Mucosa of rectum (tissue), 2 donors: ENCODE measurements around the gene NCOA7.

Source experiments
- H3K27ac ChIP-seq, 2 donors: one replicate each; pipeline ENCODE4 v1.7.0; 2013; ENCODE audit warnings: inconsistent platforms in 2 of 2, low read depth in 2 of 2, low read length in 2 of 2
- H3K27me3 ChIP-seq, 2 donors: one replicate each; pipeline ENCODE4 v1.7.0; 2013; ENCODE audit warnings: low read length in 2 of 2; ENCODE audit not compliant: control insufficient read depth in 2 of 2, insufficient read depth in 2 of 2
- H3K36me3 ChIP-seq, 2 donors: one replicate each; pipeline ENCODE4 v1.7.0; 2013; ENCODE audit warnings: low read length in 2 of 2; ENCODE audit not compliant: control insufficient read depth in 2 of 2, insufficient read depth in 2 of 2
- H3K4me1 ChIP-seq, 2 donors: one replicate each; pipeline ENCODE4 v1.7.0; 2013; ENCODE audit warnings: low read length in 2 of 2, mild to moderate bottlenecking in 1 of 2; ENCODE audit not compliant: control insufficient read depth in 2 of 2, insufficient read depth in 2 of 2
- H3K4me3 ChIP-seq, 2 donors: one replicate each; pipeline ENCODE4 v1.7.0; 2013; ENCODE audit warnings: low read length in 2 of 2
- H3K9ac ChIP-seq, 2 donors: one replicate each; pipeline ENCODE4 v1.7.0; 2013; ENCODE audit warnings: low read length in 2 of 2, low read depth in 1 of 2, mild to moderate bottlenecking in 1 of 2
- H3K9me3 ChIP-seq, 2 donors: one replicate each; pipeline ENCODE4 v1.7.0; 2013; ENCODE audit warnings: low read length in 2 of 2; ENCODE audit not compliant: control insufficient read depth in 2 of 2
- donor health status: healthy.
- donor health status: Normal muscosa, but diverticular disease.

Gene NCOA7, protein sequence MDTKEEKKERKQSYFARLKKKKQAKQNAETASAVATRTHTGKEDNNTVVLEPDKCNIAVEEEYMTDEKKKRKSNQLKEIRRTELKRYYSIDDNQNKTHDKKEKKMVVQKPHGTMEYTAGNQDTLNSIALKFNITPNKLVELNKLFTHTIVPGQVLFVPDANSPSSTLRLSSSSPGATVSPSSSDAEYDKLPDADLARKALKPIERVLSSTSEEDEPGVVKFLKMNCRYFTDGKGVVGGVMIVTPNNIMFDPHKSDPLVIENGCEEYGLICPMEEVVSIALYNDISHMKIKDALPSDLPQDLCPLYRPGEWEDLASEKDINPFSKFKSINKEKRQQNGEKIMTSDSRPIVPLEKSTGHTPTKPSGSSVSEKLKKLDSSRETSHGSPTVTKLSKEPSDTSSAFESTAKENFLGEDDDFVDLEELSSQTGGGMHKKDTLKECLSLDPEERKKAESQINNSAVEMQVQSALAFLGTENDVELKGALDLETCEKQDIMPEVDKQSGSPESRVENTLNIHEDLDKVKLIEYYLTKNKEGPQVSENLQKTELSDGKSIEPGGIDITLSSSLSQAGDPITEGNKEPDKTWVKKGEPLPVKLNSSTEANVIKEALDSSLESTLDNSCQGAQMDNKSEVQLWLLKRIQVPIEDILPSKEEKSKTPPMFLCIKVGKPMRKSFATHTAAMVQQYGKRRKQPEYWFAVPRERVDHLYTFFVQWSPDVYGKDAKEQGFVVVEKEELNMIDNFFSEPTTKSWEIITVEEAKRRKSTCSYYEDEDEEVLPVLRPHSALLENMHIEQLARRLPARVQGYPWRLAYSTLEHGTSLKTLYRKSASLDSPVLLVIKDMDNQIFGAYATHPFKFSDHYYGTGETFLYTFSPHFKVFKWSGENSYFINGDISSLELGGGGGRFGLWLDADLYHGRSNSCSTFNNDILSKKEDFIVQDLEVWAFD

GRCh38 chr6:125790358-125791150 is at the start of gene NCOA7:
TSS of gene NCOA7 (plus strand) at chr6:125790960. CDS start at chr6:125815355, 24,395 bp downstream.
- peak within 1 kb of the TSS; percentile 75 to 79 for H3K4me3 ChIP-seq
- no peaks in the 10 kb centered on the region for H3K27me3 ChIP-seq
- H3K36me3 ChIP-seq: no peaks in the 10 kb centered on the region
- peak within 1 kb of the TSS; percentile 87 to 91 for H3K9ac ChIP-seq
- peak within 1 kb of the TSS; percentile 92 to 93 for H3K27ac ChIP-seq
- H3K4me1 ChIP-seq: peaks cover 14% of the 10 kb centered on the region in 2 donors
- H3K9me3 ChIP-seq: no peaks in the 10 kb centered on the region

DNA sequence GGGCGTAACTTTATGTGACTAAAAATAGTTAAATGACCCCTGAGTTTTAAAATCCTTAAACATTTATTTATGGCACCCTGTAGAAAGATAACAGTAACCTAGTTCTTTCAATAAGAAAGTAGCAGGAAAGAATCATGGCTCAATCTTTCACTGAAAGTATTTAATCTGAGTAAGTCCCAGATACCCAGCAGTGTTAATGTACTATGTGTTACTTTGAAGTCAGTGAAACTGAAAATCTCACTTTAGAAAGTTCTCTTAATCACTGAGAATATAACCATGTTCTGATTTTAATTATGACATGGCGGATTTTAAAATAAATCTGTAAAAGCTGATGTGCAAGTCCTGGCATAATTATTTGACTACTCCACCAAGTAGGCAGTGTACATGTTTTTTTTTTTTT is 49.4 kb upstream of the NCOA7 start:
- H3K27me3 ChIP-seq: peaks cover 12 to 15% of the 10 kb centered on the region in 2 donors
- H3K9ac ChIP-seq: no peak overlapping the region
- no peaks in the 10 kb centered on the region for H3K9me3 ChIP-seq
- no peak overlapping the region for H3K4me3 ChIP-seq
- no peaks in the 10 kb centered on the region for H3K4me1 ChIP-seq
- H3K36me3 ChIP-seq: no peaks in the 10 kb centered on the region
- no peak overlapping the region for H3K27ac ChIP-seq

GRCh38 chr6:125742024-125742423 is 48.7 kb upstream of the NCOA7 start:
- Histone ChIP-seq H3K9me3 (no peaks in the 10 kb centered on the region), H3K36me3 (no peaks in the 10 kb centered on the region), H3K27ac (no peak overlapping the region), H3K27me3 (peaks cover 17 to 21% of the 10 kb centered on the region in 2 donors), H3K9ac (no peak overlapping the region), H3K4me1 (no peaks in the 10 kb centered on the region), H3K4me3 (no peak overlapping the region)

DNA sequence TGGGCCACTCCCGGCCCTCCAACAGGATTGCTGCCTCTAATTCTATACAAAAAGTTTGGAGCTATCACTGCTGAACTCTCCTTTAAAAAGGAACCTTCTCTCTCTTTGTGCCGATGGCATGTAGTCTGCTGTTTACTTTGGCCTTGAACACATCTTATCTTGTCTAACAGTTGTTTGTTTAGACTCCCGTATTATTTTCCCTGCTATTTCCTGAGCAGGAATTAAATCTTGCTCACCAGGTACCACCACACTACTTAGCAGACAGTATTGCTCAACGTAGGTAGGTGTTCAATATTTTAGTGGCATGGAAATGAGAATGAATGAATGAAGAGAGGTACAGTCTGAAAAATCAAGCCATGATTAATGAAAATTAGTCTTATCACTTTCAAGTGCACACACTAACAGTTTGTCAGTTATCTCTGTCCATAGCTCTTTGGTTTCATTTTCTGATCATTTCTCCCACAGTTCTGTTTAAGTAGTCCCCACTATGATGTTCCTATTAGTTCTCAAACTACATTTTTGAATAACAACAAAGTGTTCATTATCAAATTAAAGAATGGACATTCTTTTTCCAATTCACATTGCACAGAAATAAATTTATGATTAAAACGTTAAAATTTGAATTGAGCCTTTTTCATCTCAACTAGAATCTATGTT is 48.2 kb upstream of the NCOA7 start:
- Histone ChIP-seq H3K4me1 (no peaks in the 10 kb centered on the region), H3K4me3 (no peak overlapping the region), H3K27ac (no peak overlapping the region), H3K9ac (no peak overlapping the region), H3K27me3 (peaks cover 17 to 27% of the 10 kb centered on the region in 2 donors), H3K36me3 (no peaks in the 10 kb centered on the region), H3K9me3 (no peaks in the 10 kb centered on the region)

GRCh38 chr6:125743604-125744003 is 47.2 kb upstream of the NCOA7 start:
- Histone ChIP-seq H3K27ac (no peak overlapping the region), H3K36me3 (no peaks in the 10 kb centered on the region), H3K9me3 (no peaks in the 10 kb centered on the region), H3K4me3 (no peak overlapping the region), H3K4me1 (peaks cover 6 to 7% of the 10 kb centered on the region in 2 donors), H3K27me3 (peaks cover 26 to 37% of the 10 kb centered on the region in 2 donors), H3K9ac (no peak overlapping the region)

- Histone ChIP-seq H3K4me3 (no peak overlapping the region), H3K27ac (no peak overlapping the region), H3K4me1 (peaks cover 16 to 17% of the 10 kb centered on the region in 2 donors), H3K27me3 (peaks cover 38 to 51% of the 10 kb centered on the region in 2 donors), H3K9me3 (no peaks in the 10 kb centered on the region), H3K36me3 (no peaks in the 10 kb centered on the region), H3K9ac (no peak overlapping the region)
These were observed 45.3 kb upstream of the NCOA7 start for GRCh38 chr6:125745281-125746018.

DNA sequence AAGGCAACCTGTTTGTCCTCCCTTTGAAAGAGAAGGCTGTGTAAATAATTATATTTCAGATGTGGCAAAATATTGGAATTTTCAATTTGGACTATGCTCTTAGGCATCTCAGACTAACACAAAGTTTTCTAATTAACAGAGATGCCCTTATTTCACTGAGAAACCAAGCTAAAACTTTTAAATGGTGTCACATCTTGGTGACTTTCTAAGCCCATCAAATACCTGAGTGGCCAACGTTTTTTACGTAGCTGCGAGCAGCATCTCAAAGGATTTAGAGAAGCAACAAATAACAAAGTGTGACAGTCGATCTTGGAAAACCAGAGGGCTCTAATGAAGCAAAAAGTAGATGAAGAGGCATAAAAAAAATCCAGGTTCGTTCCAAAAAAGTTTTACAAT is 44.7 kb upstream of the NCOA7 start:
- H3K27me3 ChIP-seq: peaks cover 42 to 56% of the 10 kb centered on the region in 2 donors
- no peaks in the 10 kb centered on the region for H3K36me3 ChIP-seq
- no peaks in the 10 kb centered on the region for H3K9me3 ChIP-seq
- no peak overlapping the region for H3K27ac ChIP-seq
- H3K4me1 ChIP-seq: peaks cover 16 to 17% of the 10 kb centered on the region in 2 donors
- H3K9ac ChIP-seq: no peak overlapping the region
- H3K4me3 ChIP-seq: no peak overlapping the region

DNA sequence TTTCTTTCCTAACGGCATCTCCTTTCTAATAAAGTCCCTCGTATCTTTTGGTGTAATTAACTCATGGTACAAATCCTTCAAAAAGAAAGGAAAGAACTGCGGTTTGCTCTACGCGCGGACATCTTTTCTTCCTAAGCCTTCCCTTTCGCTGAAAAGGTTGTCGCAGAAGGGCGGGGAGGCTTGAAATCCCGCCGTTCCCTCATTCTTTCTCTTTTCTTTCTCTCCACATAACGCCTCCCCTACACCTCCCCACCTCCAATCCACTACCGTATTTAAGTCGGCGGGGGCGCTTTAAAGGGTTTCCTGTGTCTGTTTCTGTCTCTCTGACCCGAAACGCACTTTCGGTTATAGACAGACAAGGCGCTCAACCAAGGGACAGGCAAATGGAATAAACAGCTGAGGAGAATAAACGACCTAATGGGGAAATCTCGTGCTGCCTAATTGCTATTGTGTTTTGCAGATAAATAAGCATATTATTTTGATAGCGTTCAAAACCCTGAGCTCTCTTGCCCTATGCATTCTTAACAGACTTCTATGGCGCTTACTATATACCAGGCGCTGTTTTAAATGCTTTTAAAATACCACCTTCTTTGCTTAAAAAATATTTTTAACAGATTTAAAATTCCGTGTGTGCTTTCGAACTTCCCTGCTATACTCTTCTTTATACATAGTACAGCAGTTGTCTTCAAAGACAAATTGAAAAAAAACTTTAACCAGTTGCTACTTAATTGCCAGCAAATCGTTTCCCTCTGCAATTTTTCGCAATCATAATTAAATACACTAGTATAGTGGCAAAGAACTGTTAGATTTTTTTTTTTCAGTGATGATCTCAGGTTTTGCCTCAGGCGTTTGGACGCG is 43.8 kb upstream of the NCOA7 start:
- Histone ChIP-seq H3K9me3 (no peaks in the 10 kb centered on the region), H3K4me1 (peaks cover 16 to 17% of the 10 kb centered on the region in 2 donors), H3K9ac (peak overlapping the region in 1 of 2 donors; percentile 33), H3K27ac (peak overlapping the region in 1 of 2 donors; percentile 67), H3K27me3 (peaks cover 47 to 64% of the 10 kb centered on the region in 2 donors), H3K36me3 (no peaks in the 10 kb centered on the region), H3K4me3 (peak overlapping the region; percentile 62 to 86)
